ENCODE data around the gene CADM2. TPM values are rescaled to one million over a fixed set of nuclear protein-coding genes. Genes with fewer than 3 reads are reported as not detected.

Gene CADM2
- total RNA-seq, 1 donor from 2014 or later = 1.2 TPM

GRCh38 chr3:85574006-85574705 is 615.4 kb downstream of the CADM2 start:
- ATAC-seq (ENCODE audit: poor library complexity) (no peak), DNase-seq (no peak)
- intact Hi-C loops (cut with DNase I) = loop anchor here (10.0 kb wide), 1 partner anchor 1029 kb away; no protein-coding TSS in a partner anchor

GRCh38 chr3:85576091-85576690 is 617.4 kb downstream of the CADM2 start:
- ATAC-seq (ENCODE audit: poor library complexity) = peak; percentile 45
- intact Hi-C loops (cut with DNase I) = loop anchor here (10.0 kb wide), 1 partner anchor 1031 kb away; no protein-coding TSS in a partner anchor

GRCh38 chr3:85576697-85577200 is 618.0 kb downstream of the CADM2 start:
- ATAC-seq (ENCODE audit: poor library complexity) (no peak), DNase-seq (no peak)
- intact Hi-C loops (cut with DNase I) = loop anchor here (10.0 kb wide), 1 partner anchor 1032 kb away; no protein-coding TSS in a partner anchor

More at GRCh38 chr3:85576091-85576690, 617.4 kb downstream of the CADM2 start:
- peak; percentile 49 for DNase-seq

GRCh38 chr3:85584779-85585356 is 626.1 kb downstream of the CADM2 start:
- no peak for ATAC-seq (ENCODE audit: poor library complexity)
- intact Hi-C loops (cut with DNase I) = no loop called here
- no peak for DNase-seq

DNA sequence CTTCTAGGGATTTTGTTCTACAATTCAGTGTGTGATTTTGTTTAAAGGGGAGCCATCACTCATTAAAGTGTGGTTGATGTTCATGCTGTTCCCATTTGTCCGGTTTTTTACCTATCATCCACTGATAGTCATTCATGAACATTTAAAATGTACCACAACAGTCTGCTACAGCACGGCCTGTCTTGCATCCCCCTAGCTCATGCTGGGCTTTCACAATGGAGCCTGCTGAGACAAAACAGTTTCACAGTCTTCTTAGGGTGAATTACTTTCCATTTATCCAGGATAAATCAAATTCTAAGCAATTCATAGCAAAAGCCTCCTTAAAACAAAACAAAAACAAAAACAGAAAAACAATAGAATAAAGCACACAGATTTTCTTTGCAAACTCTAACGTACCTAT is 627.2 kb downstream of the CADM2 start:
- DNase-seq (no peak), ATAC-seq (ENCODE audit: poor library complexity) (no peak)
- intact Hi-C loops (cut with DNase I) = no loop called here

DNA sequence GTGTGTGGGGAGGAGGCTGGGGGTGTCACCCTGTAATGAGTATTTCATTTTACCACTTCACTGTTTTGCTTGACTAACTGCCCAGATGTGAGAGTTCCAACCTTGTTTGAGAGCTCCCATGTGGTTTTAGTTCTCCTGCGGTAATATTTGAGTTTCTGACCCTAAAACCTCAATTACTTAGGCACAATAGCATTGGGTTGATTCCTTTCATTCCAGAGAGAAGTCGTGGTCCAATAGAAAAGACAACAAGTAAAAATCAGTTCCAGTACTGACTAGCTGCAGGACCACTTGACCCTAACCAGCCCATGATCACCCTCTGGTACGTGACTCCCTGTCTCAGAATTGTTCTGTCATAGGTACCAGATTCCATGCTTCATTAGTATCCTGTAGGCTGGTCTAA is 630.4 kb downstream of the CADM2 start:
- intact Hi-C loops (cut with DNase I) = no loop called here
- DNase-seq = no peak
- no peak for ATAC-seq (ENCODE audit: poor library complexity)

GRCh38 chr3:85591451-85591850 is 632.7 kb downstream of the CADM2 start:
- ATAC-seq (ENCODE audit: poor library complexity) (no peak), DNase-seq (no peak)
- intact Hi-C loops (cut with DNase I) = no loop called here

DNA sequence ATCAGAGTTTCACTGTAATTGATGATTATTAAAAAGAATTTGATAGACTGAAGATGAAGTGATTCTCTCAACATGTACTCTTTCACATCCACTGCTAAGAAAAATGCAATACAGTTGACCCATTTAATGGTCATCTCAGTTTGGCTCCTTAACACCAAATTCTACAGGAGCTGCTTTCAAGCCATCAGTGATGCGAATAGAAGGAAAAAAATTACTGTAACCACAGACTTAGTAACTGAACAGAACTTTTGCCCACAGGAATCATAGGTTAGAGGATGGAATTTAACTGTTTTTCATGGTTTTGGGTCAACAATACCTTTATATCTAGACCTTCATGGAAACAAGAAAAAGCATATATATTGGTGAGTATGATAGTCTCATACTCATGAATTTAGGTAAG is 633.5 kb downstream of the CADM2 start:
- DNase-seq (no peak), ATAC-seq (ENCODE audit: poor library complexity) (no peak)
- intact Hi-C loops (cut with DNase I) = no loop called here

- DNase-seq = no peak
- ATAC-seq (ENCODE audit: poor library complexity) = no peak
- intact Hi-C loops (cut with DNase I) = no loop called here
Measured at GRCh38 chr3:85594676-85595075, 635.9 kb downstream of the CADM2 start.

DNA sequence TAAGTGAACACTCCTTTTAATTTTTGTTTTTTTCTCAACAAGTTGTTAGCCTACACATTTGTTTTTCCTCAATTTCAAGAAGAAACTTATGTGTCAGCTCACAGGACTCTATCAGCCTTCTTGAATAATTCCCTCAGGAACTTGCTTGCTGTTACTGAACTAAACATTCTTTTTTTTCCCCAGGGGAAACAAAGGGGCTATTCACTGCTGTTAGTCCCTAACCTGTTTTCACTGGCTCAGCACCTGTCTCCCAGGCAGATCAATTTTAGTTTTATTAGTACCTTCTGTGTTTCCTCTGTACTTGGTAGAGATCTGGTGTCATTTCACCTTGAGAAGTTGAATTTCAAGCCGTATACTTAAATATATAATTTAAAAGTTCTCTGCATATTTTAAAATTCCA is 644.6 kb downstream of the CADM2 start:
- ATAC-seq (ENCODE audit: poor library complexity) (no peak), DNase-seq (no peak)
- intact Hi-C loops (cut with DNase I) = no loop called here

- ATAC-seq (ENCODE audit: poor library complexity) (no peak), DNase-seq (no peak)
- intact Hi-C loops (cut with DNase I) = no loop called here
Measured at GRCh38 chr3:85604641-85605040, 645.9 kb downstream of the CADM2 start.

DNA sequence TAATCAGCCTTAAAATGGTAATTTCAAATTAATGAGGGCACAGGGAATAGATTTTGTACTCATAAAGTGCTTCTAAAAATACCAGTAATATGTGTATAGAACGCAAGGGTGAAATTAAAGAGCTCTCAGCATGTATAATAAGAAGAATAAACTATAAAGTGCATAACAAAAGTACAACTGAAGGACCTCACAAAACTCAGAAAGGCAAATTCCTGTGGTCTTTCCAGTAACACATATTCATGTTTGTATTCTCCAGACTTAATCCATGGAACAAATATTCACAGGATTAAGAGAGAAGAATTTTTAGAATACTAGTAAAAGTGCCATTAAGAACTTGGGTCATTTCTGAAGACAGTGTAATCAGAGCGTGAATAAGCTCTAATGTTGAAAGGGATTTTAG is 646.3 kb downstream of the CADM2 start:
- intact Hi-C loops (cut with DNase I) = no loop called here
- DNase-seq (no peak), ATAC-seq (ENCODE audit: poor library complexity) (no peak)

DNA sequence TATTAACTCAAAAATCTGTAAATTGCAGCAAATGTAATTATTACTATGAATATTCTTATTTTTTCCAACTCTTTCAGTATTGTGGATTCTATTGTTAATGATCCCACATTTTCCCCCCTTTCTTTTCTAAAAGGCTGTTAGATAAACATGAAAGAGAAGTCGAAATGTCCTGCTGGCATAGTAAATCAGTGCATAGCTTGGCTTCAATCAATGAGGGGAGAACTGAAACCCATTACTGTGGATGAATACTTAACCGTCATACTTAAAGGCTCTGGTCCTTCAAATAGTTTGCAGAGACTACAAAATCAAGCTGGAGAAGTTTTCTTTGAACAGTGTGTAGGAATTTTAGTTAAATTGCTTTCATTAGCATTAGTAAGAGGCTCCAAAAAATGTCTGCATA is 667.9 kb downstream of the CADM2 start:
- DNase-seq = no peak

GRCh38 chr3:85627932-85628331 is 669.1 kb downstream of the CADM2 start:
- no peak for ATAC-seq (ENCODE audit: poor library complexity)
- intact Hi-C loops (cut with DNase I) = no loop called here
- no peak for DNase-seq

More for the DNA sequence above, 667.9 kb downstream of the CADM2 start:
- no peak for ATAC-seq (ENCODE audit: poor library complexity)
- intact Hi-C loops (cut with DNase I) = no loop called here

DNA sequence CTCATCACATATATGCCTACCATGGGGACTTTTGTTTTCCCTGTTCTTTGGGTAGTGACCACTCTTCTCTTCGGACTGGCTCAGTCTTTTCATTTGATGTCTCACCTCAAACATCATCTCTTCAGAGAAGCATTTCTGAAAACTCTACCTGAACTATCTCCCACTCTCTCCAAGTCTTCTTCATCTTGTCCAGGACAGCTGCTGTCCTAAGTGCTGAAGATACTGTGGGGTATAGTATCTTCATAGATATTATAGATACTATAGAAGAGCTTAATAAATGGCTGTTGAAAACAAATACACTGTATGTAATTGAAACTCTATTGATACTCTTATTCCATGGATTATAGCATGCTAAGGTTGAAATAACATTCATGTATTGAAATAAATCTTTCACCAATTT is 672.3 kb downstream of the CADM2 start:
- intact Hi-C loops (cut with DNase I) = no loop called here
- no peak for ATAC-seq (ENCODE audit: poor library complexity)

GRCh38 chr3:85632921-85633320 is 674.1 kb downstream of the CADM2 start:
- DNase-seq (no peak), ATAC-seq (ENCODE audit: poor library complexity) (no peak)
- intact Hi-C loops (cut with DNase I) = no loop called here

More for the DNA sequence above, 672.3 kb downstream of the CADM2 start:
- no peak for DNase-seq

DNA sequence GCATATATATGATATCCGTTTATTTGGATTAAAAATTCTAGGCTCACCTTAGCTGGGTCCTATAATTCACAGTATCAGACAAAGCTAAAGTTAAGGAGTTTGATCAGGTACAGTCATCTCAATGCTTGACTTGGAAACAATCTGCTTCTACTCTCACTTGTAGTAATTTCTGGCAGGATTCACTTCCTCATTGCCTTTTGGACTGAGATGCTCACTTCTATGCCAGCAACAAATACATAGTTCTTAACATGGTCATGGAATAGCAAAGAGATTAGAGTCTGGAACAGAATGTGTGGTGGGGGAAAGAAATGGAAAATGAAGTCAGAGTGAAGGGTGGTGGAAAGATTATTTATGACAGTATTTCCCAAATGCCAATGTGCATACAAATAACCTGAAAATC is 693.6 kb downstream of the CADM2 start:
- intact Hi-C loops (cut with DNase I) = no loop called here
- ATAC-seq (ENCODE audit: poor library complexity) (no peak), DNase-seq (no peak)

- no peak for ATAC-seq (ENCODE audit: poor library complexity)
- DNase-seq = no peak
Measured at GRCh38 chr3:85660451-85660850, 701.7 kb downstream of the CADM2 start.

GRCh38 chr3:85662462-85662861 is 703.7 kb downstream of the CADM2 start:
- intact Hi-C loops (cut with DNase I) = no loop called here
- ATAC-seq (ENCODE audit: poor library complexity) = no peak
- DNase-seq = no peak

More at GRCh38 chr3:85660451-85660850, 701.7 kb downstream of the CADM2 start:
- intact Hi-C loops (cut with DNase I) = no loop called here

GRCh38 chr3:85667744-85668143 is 709.0 kb downstream of the CADM2 start:
- intact Hi-C loops (cut with DNase I) = no loop called here
- ATAC-seq (ENCODE audit: poor library complexity) (no peak), DNase-seq (no peak)

Data from Right ventricle myocardium superior (tissue), 1 donor.